Lower leg skin (tissue), 4 donors: ENCODE measurements around the gene NFIX. TPM values are rescaled to one million over a fixed set of nuclear protein-coding genes. Genes with fewer than 3 reads are reported as not detected.

Source experiments
- DNase-seq, 2 donors: peaks; one replicate each; pipeline ENCODE4 v3.0.0-alpha.2; 2019; ENCODE audit warnings: low spot score in 2 of 2
- H3K4me3 ChIP-seq: fragments of 200-600 bp; sonication (generic); 2 replicates; pipeline ENCODE4 v1.5.1; 2017; ENCODE audit warnings: mild to moderate bottlenecking, low read depth; ENCODE audit not compliant: poor library complexity, severe bottlenecking
- POLR2A ChIP-seq, 2 donors: fragments of 450-650 bp; IDR thresholded peaks; one replicate each; pipeline ENCODE4 v1.6.1; 2016 to 2017; ENCODE audit warnings: antibody characterized with exemption in 2 of 2, mild to moderate bottlenecking in 1 of 2, moderate library complexity in 1 of 2
- WGBS, 2 donors: methylation state at CpG; one replicate each; pipeline ENCODE4 v1.1.5; 2018; 5-methylcytosine and 5-hydroxymethylcytosine counted together
- intact Hi-C: fragments of 100-400 bp; cut with DNase I; formaldehyde crosslinking; loops from one replicate; pipeline ENCODE4 v1.15.0; 2023; ENCODE audit warnings: low total_unique reads
- total RNA-seq, 4 donors: library from RNA; depleted of rRNA; stranded (reverse); fragments of >200 nt; gene quantifications; one replicate each; pipeline ENCODE4 v1.1.0, GENCODE V29; 2016
- TF ChIP-seq, protein P1 (sequence below), 3 donors: fragments of 450-650 bp; IDR thresholded peaks; one replicate each; pipeline ENCODE4 v1.5.1; 2016; ENCODE audit warnings: antibody characterized with exemption in 3 of 3, mild to moderate bottlenecking in 3 of 3, moderate library complexity in 2 of 3

The NFIX gene
- total RNA-seq, 4 donors from 2014 or later, result 119 to 177 (median 136) TPM

DNA sequence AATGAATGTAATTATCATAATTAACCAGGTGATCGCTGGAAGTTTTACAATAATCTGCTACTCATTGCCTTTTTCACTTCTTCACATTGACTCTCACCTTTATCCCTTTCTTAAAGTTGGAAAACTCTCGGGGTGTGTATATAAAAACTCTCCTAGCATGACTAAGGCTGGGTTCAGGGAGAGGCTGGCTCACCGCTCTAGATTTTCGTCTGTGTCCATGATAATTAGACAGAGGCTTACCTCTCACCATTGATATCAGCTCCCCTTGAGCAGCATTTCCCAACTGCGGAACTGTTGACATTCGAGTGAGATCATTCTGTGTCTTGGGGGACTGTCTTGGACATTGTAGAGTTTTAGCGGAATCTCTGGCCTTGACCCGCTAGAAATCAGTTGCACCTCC is 39.4 kb downstream of the NFIX start:
- WGBS, 2 donors, result 32 to 37% methylated on average over 8 of the region's 8 CpGs
- no peak overlapping the region for H3K4me3 ChIP-seq
- intact Hi-C loops, result no loop called here
- DNase-seq, result no peak
- no peak for TF ChIP-seq POLR2A (IDR thresholded peaks at IDR 0.05)
- TF ChIP-seq, protein P1, sequence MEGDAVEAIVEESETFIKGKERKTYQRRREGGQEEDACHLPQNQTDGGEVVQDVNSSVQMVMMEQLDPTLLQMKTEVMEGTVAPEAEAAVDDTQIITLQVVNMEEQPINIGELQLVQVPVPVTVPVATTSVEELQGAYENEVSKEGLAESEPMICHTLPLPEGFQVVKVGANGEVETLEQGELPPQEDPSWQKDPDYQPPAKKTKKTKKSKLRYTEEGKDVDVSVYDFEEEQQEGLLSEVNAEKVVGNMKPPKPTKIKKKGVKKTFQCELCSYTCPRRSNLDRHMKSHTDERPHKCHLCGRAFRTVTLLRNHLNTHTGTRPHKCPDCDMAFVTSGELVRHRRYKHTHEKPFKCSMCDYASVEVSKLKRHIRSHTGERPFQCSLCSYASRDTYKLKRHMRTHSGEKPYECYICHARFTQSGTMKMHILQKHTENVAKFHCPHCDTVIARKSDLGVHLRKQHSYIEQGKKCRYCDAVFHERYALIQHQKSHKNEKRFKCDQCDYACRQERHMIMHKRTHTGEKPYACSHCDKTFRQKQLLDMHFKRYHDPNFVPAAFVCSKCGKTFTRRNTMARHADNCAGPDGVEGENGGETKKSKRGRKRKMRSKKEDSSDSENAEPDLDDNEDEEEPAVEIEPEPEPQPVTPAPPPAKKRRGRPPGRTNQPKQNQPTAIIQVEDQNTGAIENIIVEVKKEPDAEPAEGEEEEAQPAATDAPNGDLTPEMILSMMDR (IDR thresholded peaks at IDR 0.05), result no peak

DNA sequence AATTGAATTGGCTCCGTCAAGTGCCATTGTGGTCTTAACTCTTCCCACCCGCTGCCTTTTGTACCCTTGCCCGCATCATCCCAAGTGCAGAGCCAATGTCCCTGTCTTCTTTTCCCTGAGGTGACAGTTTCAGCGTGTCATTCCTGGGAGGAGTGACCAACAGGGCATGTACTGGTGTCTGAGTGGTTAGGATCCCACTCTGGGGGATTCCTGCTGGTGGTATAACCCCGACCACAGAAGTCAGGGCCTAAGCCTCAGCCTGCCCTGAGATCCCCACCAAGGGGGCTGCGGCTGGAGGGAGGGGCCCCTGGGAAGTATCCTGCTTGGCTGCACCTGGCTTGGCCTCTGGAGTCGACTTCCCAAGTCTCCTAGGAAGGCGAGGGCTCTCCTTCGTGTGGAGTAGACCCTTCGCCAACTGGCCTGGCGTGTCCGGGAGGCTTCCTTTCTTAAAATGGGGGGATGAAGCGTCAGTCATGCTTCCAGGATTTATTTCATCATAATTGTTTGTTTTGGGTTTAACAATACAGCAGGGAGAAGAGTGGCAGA is 40.6 kb downstream of the NFIX start:
- 58 to 60% methylated on average over 12 to 13 of the region's 13 CpGs for WGBS, 2 donors
- DNase-seq, result no peak
- intact Hi-C loops, result no loop called here
- TF ChIP-seq, protein P1 (IDR thresholded peaks at IDR 0.05), result no peak
- no peak for TF ChIP-seq POLR2A (IDR thresholded peaks at IDR 0.05)
- no peak overlapping the region for H3K4me3 ChIP-seq

DNA sequence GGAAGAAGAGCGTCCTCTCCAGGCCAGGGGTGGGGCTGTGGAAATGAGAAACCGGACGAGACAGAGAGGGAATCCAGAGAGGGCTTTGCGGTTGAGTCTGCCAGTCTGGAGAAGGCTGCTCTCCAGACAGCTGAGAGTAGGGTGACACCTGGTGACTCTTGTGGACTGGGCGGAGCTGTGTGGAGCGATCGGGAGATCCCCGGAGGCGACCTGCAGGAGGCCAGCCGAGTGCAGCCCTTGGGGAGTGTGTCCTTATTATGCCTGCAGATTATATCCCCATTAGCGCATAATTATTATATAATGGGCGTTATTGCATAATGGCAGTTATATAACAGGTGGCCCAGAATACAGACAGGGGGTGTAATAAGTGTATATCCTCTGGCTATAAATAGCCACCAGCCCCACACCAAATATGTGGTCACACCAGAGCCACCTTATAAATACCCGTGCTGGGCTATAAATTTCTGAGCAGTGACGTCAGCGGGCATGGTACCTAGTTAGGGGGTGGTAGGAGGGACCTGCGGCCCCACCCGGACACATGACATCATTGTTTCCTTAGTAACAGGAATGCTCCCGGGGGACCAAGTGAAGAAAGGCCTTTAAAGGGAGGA is 41.2 kb downstream of the NFIX start:
- TF ChIP-seq, protein P1 (IDR thresholded peaks at IDR 0.05), result no peak
- TF ChIP-seq POLR2A (IDR thresholded peaks at IDR 0.05), result no peak
- WGBS, 2 donors, result 23 to 38% methylated on average over 18 of the region's 18 CpGs
- DNase-seq, result no peak
- intact Hi-C loops, result no loop called here
- H3K4me3 ChIP-seq, result no peak overlapping the region

DNA sequence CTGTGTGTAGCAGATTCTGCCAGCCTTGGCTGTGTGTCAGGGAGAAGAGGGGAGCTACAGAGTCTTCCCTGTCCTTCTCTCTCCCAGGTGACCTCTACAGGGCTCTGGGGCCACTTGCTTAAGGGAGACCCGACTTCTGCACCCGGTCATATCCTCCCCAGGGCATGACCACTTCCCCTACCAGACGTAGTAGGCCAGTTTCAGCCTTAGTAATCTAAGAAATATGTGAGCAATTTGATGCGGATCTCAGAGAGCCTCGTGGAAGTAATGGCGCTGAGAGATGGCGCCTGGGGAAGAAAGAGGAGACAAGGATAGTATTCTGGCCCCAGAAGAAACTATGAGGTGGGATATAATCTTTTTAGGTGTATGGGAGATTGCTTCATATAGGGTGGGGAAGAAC is 41.9 kb downstream of the NFIX start:
- intact Hi-C loops, result no loop called here

DNA sequence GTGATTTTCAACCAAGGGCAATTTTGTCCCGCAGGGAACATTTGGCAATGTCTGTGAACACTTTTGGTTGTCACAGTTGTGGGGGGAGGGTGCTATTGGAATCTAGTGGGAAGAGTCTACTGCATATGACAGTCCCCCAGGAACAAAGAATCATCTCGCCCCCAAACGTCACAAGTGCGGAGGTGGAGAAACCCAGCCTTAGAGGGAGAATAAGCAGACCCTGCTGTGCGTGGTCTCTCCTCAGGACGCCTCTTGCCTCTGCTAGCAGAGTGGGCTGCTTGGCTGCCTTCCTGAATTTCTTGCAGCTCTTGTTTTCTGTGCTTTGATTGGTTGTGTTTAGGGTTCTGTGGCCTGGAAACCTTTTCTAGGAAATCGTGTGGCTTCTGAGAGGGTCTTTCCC is 42.5 kb downstream of the NFIX start:
- WGBS, 2 donors, result 56 to 67% methylated on average over 7 of the region's 7 CpGs
- DNase-seq, result no peak
- H3K4me3 ChIP-seq, result no peak overlapping the region
- intact Hi-C loops, result no loop called here
- TF ChIP-seq, protein P1 (IDR thresholded peaks at IDR 0.05), result no peak
- no peak for TF ChIP-seq POLR2A (IDR thresholded peaks at IDR 0.05)

More for the DNA sequence above, 41.9 kb downstream of the NFIX start:
- no peak for TF ChIP-seq POLR2A (IDR thresholded peaks at IDR 0.05)
- TF ChIP-seq, protein P1 (IDR thresholded peaks at IDR 0.05), result no peak
- no peak for DNase-seq
- H3K4me3 ChIP-seq, result no peak overlapping the region
- WGBS, 2 donors, result 29% methylated on average over 7 of the region's 7 CpGs
